Measurements from ENCODE around the gene IFI30. TPM values are rescaled to one million over a fixed set of nuclear protein-coding genes. Genes with fewer than 3 reads are reported as not detected.
"Not testable (repeated sequence)": the region's sequence is repeated elsewhere in the genome, so short reads cannot be mapped to it uniquely, and the experiment has no call there.

The IFI30 gene
- total RNA-seq, 8 experiments from 2014 or later, result 0.09 to 163 (median 3.1) TPM

DNA sequence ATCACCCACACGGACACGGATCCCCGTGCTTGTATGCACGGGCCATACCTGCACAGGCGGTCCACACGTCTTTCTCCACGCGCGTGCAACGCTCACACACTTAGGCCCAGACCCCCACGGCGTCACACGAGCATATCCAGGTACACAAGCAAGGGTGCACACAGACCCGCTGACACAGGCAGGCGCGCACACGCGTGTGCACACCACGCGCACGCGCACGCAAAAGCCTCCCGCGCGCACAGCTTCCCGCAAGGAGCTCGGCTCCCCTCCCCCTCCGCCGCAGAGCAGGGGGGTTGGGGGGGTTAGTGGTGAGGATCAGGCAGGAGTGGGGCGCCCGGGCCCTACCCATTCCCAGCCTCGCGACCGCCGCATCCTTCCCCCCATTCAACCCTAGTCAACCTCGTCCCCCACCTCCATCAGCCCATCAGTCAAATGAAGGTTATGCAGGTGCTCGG is 29.8 kb downstream of the IFI30 start:
- H3K27ac ChIP-seq, result peak overlapping the region; percentile 82 to 87
- WGBS, 10 experiments, result 0% methylated on average over 1 of the region's 38 CpGs; no CpG with 5 or more reads in 7 of the 10 experiments
- in situ Hi-C loops (cut with MboI; ENCODE audit: low pct_unique_long_range_greater_than_20kb in 2 of 9, low sequenced_read_pairs in 9 of 9, unreplicated experiment in 9 of 9), result no loop called here
- ATAC-seq (replicated peaks in 6 of 8), result peak; percentile 0 to 15 (median 2)
- H3K4me1 ChIP-seq (replicated peaks in 1 of 2), result peaks cover 15 to 16% of the 10 kb centered on the region in 2 donors
- H3K4me3 ChIP-seq, result peak overlapping the region; percentile 62 to 84 (median 75)

DNA sequence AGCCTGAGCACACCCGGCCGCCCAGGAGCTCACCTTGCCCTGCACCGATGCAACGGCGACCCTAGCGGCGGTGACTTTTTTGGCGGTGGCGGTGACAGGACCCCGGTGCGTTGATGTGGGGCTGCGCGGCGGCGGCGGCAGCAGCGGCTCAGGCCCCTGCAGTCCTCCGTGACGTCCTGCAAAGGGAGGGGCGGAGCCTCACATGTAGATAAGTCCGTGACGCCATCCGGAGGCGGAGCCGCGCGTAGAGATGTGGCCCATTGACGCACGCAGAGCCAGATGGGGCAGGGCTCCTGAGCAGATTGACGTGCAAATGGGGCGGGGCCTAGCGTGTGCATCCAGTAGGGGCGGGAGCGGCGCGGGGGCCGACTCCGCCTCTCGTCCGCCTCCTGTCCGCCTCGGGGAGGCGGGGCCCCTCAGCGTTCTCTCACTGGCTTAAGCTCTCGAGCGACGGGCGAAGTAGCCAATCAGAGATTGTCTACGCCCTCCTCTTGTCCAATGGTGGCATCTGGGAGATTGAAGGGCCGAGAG is 30.3 kb downstream of the IFI30 start, which contains the start of gene RAB3A:
RAB3A (minus strand) TSS at position 180 of the 531 bp plus-strand sequence. CDS start 1,302 bp downstream, outside the sequence.
- peaks cover 15 to 16% of the 10 kb centered on the region in 2 donors for H3K4me1 ChIP-seq (replicated peaks in 1 of 2)
- ATAC-seq (replicated peaks in 6 of 8), result peak; percentile 75 to 91 (median 88)
- peak within 1 kb of the TSS; percentile 62 to 84 (median 75) for H3K4me3 ChIP-seq
- 0% methylated on average over 2 of the region's 50 CpGs; no CpG with 5 or more reads in 9 of the 10 experiments for WGBS, 10 experiments
- in situ Hi-C loops (cut with MboI; ENCODE audit: low pct_unique_long_range_greater_than_20kb in 2 of 9, low sequenced_read_pairs in 9 of 9, unreplicated experiment in 9 of 9), result no loop called here
- H3K27ac ChIP-seq, result peak within 1 kb of the TSS; percentile 87 to 91

DNA sequence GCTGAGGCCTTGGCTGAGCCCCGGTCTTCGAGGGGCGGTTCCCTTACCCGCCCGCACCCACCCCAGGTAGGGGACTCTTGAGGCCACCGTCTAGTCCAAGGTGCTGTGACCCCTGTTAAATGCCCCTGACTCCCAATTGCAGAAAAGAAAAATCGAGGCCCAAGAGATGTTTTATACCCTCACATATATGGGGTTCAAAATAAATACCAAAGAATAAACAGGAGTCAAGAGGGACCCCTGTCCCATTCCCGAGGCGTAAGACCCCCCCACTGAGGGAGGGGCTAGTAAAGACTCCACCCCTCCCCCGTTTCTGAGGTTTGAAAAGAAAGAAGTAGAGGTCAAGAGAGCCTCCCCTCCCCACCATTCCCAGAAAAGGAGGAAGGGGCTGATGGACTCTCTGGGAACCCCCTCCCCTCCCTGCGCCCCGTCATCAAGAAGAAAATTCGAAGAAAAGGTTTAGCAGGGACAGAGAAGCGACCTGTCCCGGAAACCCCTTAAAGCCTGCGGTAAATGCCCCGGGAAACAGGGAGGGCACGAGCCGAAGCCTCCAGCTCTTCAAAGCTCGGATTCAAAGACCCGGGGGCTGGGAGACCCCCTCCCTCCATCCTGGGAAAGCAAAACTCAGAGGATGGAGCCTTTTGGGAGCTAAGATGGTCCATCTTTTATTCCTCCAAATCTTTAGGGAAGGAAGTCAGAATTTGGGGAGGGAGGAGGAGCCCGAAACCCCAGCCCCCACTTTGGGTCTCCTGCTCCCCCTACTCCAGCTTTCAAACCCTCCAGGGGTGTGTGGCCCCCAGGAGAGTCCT is 31.0 kb downstream of the IFI30 start:
- in situ Hi-C loops (cut with MboI; ENCODE audit: low pct_unique_long_range_greater_than_20kb in 2 of 9, low sequenced_read_pairs in 9 of 9, unreplicated experiment in 9 of 9), result no loop called here
- peak in 7 of 8 experiments; percentile 2 to 26 (median 17) for ATAC-seq (replicated peaks in 6 of 8)
- Histone ChIP-seq H3K4me1 (replicated peaks in 1 of 2) (peaks cover 15 to 16% of the 10 kb centered on the region in 2 donors), H3K4me3 (peak overlapping the region; percentile 32 to 47 (median 42)), H3K27ac (peak overlapping the region; percentile 86 to 91)
- WGBS, 10 experiments, result 0 to 10% (median 0%) methylated on average over 2 to 7 of the region's 22 CpGs; no CpG with 5 or more reads in 3 of the 10 experiments

DNA sequence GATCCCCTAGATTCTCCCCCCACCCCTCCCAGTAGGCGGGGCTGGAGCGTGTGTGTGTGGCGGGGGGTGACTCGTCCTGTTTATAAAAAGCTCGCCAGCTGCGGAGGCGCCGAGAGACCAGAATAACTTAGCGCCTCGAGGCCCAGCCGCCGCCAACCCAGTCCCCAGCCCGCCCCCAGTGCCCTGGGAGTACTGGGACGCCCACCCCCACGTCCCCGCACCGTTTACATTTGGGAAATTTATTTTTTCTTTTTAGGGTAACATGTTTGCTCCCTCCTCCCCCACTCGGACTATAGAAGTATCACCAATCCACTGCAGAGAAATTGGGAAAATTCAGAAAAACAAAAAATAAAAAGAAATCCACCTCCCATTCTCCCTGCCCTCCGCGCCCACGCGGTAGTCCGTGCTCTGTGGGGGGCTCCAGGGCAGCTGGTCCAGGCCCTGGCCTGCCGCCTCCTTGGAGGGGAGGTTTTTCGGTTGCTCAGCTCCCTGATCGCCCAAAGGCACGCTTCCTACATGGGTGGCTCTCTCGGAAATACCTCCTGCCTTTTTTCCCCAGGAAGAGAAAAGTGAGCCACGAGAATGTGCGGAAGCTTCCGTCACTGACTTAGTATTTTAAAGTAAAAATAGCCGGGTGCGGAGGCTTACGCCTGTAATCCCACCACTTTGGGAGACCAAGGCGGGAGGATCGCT is 31.7 kb downstream of the IFI30 start:
- H3K4me1 ChIP-seq (replicated peaks in 1 of 2), result peaks cover 15 to 16% of the 10 kb centered on the region in 2 donors
- H3K27ac ChIP-seq, result peak overlapping the region; percentile 86 to 91
- 20 to 71% (median 49%) methylated on average over 5 to 12 of the region's 36 CpGs; no CpG with 5 or more reads in 3 of the 10 experiments for WGBS, 10 experiments
- in situ Hi-C loops (cut with MboI; ENCODE audit: low pct_unique_long_range_greater_than_20kb in 2 of 9, low sequenced_read_pairs in 9 of 9, unreplicated experiment in 9 of 9), result no loop called here
- H3K4me3 ChIP-seq, result peak overlapping the region; percentile 32 to 47 (median 42)
- ATAC-seq (replicated peaks in 6 of 8), result peak in 6 of 8 experiments; percentile 0 to 11 (median 4)

DNA sequence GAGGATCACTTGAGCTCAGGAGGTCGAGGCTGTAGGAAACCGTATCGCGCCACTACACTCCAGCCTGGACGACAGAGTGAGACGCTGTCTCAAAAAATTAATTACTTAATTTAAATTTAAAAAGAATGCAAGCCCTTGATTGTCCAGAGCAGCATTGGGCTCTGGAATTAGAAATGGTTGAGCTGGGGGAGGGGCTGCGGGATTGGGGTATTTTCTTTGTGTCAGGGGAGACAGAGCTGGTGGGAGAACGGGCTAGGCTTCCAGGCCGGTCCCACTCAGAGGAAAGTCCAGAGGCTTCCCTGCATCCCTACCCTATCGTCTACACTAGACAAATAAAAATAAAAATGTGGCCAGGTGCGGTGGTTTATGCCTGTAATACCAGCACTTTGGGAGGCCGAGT is 32.4 kb downstream of the IFI30 start:
- Histone ChIP-seq H3K4me3 (peak overlapping the region in 3 of 5 donors; percentile 42 to 47 (median 45)), H3K27ac (peak overlapping the region; percentile 86 to 91), H3K4me1 (replicated peaks in 1 of 2) (peaks cover 15 to 16% of the 10 kb centered on the region in 2 donors)
- WGBS, 10 experiments, result 20 to 97% (median 69%) methylated on average over 1 to 9 of the region's 12 CpGs; no CpG with 5 or more reads in 1 of the 10 experiments
- ATAC-seq (replicated peaks in 6 of 8), result no peak
- in situ Hi-C loops (cut with MboI; ENCODE audit: low pct_unique_long_range_greater_than_20kb in 2 of 9, low sequenced_read_pairs in 9 of 9, unreplicated experiment in 9 of 9), result no loop called here

DNA sequence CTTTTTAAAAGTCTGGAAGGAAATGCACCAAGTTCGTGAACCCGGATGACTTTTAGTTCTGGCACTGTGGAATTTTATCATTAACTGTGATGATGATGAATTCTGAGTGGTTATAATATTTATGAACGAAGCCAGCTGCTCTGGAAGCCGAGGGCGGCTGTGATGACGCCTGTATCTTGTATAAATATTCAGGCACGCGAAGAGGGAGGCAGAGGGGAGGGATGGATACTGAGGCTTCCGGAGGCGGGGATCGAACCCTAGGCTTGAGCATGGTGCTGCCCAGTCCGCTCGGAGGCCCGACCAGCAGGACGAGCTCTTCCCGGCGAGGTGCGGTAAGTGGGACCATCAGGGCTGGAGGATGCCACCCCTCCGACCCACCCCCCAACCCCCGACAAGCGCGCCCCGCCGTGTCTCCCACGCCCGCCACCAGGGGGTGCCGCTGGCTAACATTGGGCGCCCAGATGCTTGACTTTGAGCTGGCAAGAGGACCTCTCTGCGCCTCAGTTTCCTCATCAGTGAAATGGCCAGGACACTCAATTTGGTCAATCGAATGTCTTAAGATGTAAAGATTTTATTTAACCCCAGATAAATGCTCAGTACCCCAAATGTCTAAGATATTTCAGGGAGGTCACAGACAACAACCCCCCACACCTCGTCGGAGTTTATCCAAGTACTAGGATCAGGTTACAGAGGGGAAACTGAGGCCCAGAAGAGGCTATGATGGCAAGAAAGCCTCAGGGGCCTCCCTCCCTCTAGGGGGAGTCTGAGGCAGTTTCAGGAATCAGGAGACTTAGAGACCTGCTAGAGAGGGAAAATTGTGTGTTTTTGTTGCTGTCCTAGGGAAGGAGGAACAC is 34.7 kb downstream of the IFI30 start:
- peaks cover 11 to 12% of the 10 kb centered on the region in 2 donors for H3K4me1 ChIP-seq (replicated peaks in 1 of 2)
- H3K4me3 ChIP-seq, result no peak overlapping the region
- H3K27ac ChIP-seq, result no peak overlapping the region
- WGBS, 10 experiments, result 0 to 91% (median 64%) methylated on average over 2 to 21 of the region's 32 CpGs; no CpG with 5 or more reads in 1 of the 10 experiments
- in situ Hi-C loops (cut with MboI; ENCODE audit: low pct_unique_long_range_greater_than_20kb in 2 of 9, low sequenced_read_pairs in 9 of 9, unreplicated experiment in 9 of 9), result no loop called here
- ATAC-seq (replicated peaks in 6 of 8), result peak in 3 of 8 experiments; percentile 6 to 18 (median 13)

DNA sequence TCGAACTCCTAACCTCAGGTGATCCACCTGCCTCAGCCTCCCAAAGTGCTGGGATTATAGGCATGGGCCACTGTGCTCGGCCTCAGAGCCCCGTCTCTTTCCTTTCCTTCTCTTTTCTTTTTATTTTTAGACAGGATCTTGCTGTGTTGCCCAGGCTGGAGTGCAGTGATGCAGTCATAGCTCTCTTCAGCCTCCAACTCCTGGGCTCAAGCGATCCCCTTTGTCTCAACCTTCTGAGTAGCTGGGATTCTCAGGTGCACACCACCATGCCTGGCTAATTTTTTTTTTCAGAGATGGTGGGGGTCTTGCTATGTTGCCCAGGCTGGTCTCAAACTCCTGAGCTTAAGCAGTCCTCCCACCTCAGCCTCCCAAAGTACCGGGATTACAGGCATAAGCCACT is 36.3 kb downstream of the IFI30 start:
- in situ Hi-C loops (cut with MboI; ENCODE audit: low pct_unique_long_range_greater_than_20kb in 2 of 9, low sequenced_read_pairs in 9 of 9, unreplicated experiment in 9 of 9); H3K4me3 ChIP-seq: not testable (repeated sequence)

DNA sequence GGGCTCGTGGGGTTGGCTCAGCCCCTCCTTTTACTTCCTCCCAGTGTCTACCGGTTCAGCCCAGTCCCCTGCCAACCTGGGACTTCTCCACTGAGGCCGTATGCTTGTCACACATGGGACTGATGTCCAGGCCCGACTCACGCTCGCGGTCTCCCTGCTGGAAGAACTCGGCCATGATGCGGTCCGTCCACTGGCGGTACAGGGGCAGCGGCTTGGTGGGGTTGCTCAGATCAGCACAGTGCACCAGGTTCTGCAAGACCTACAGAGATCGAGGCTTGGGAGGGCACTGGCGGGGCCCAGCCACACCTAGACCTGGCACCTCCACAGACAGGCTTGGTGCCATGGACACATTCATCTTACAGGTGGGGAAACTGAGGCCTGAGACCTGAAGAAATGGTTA is 38.1 kb downstream of the IFI30 start:
- H3K27ac ChIP-seq, result no peak overlapping the region
- no peak overlapping the region for H3K4me3 ChIP-seq
- in situ Hi-C loops (cut with MboI; ENCODE audit: low pct_unique_long_range_greater_than_20kb in 2 of 9, low sequenced_read_pairs in 9 of 9, unreplicated experiment in 9 of 9), result no loop called here
- no peaks in the 10 kb centered on the region for H3K4me1 ChIP-seq (replicated peaks in 1 of 2)
- ATAC-seq (replicated peaks in 6 of 8), result no peak
- WGBS, 10 experiments, result 32 to 100% (median 80%) methylated on average over 1 to 4 of the region's 14 CpGs; no CpG with 5 or more reads in 6 of the 10 experiments

More for the DNA sequence above, 36.3 kb downstream of the IFI30 start:
- WGBS, 10 experiments, result 51 to 100% (median 85%) methylated on average over 2 to 4 of the region's 5 CpGs; no CpG with 5 or more reads in 5 of the 10 experiments
- not testable (repeated sequence) for H3K27ac ChIP-seq; ATAC-seq (replicated peaks in 6 of 8)
- H3K4me1 ChIP-seq (replicated peaks in 1 of 2), result peaks cover 11 to 12% of the 10 kb centered on the region in 2 donors

DNA sequence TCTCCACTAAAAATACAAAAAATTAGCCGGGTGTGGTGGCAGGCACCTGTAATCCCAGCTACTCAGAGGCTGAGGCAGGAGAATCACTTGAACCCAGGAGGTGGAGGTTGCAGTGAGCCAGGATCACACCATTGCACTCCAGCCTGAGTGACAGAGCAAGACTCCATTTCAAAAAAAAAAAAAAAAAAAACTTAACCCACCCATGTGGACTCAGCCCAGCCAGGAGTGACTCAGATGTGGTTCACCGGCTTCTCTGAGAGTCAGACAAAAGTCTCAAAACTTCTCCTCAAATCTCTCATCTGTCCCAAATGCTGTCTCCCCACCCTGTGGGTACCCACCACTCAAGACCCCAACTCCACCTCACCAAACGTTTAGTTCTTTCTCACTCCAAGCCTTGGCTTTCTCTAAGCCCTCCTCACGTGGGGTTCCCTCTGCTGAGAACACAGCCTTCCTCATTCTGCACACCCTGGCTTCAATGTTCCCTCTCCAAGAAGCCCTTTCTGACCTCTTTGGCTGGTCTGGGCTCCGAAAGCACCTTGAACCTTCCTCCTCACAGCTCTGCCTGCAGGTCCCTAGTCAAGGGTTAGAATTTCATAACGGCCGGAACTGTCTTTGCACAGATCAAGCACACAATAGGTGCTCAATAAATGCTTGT is 41.3 kb downstream of the IFI30 start:
- Histone ChIP-seq H3K4me1 (replicated peaks in 1 of 2) (no peaks in the 10 kb centered on the region), H3K4me3 (no peak overlapping the region), H3K27ac (no peak overlapping the region)
- in situ Hi-C loops (cut with MboI; ENCODE audit: low pct_unique_long_range_greater_than_20kb in 2 of 9, low sequenced_read_pairs in 9 of 9, unreplicated experiment in 9 of 9), result no loop called here
- 0 to 86% (median 47%) methylated on average over 1 to 6 of the region's 7 CpGs; no CpG with 5 or more reads in 4 of the 10 experiments for WGBS, 10 experiments
- peak in 3 of 8 experiments; percentile 25 to 93 (median 89) for ATAC-seq (replicated peaks in 6 of 8)

DNA sequence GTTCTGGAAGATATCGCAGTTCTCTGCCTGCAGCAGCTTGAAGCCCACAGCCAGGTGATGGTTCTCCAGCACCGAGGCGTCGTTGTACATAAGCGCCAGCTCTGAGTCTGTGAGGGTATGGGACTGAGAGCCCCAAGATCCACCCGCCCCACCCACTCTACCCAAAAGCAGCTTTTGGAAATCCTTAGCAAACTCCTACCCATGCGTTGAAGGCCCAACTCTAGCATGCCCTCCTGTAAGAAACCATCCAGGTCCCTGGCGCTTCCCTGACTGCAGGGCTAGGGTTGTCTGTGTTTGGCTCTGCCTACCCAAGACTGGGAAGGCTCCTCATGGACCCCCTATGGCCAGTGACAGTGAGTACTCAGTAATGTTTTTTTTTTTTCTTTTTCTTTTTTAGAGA is 43.2 kb downstream of the IFI30 start:
- whole genome bisulfite sequencing, 10 experiments, result 50 to 100% (median 83%) methylated on average over 1 to 3 of the region's 8 CpGs; no CpG with 5 or more reads in 5 of the 10 experiments
- no peaks in the 10 kb centered on the region for H3K4me1 ChIP-seq (replicated peaks in 1 of 2)
- in situ Hi-C loops (cut with MboI; ENCODE audit: low pct_unique_long_range_greater_than_20kb in 2 of 9, low sequenced_read_pairs in 9 of 9, unreplicated experiment in 9 of 9), result no loop called here
- H3K4me3 ChIP-seq, result no peak overlapping the region
- no peak for ATAC-seq (replicated peaks in 6 of 8)
- H3K27ac ChIP-seq, result no peak overlapping the region

DNA sequence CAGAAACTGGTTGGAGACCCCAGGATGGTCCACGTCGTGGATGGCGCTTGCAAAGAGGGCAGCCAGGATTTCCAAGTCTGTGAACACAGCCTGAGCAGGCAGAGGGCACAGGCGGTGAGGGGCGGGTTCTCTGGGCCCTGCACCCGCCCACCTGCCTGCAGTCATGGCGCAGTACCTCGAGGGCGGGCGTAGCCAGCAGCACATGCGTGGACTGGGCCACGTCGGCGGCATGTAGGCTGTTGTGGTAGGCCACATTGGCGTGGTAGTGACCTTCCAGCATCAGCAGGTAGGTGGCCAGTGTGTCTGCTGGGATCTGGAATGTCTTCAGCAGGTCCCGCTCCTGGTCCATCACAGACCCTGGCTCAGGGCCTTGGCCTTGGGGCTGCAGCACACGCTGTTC is 44.5 kb downstream of the IFI30 start:
- WGBS, 10 experiments, result 47 to 88% (median 69%) methylated on average over 1 to 7 of the region's 17 CpGs; no CpG with 5 or more reads in 3 of the 10 experiments
- Histone ChIP-seq H3K4me1 (replicated peaks in 1 of 2) (no peaks in the 10 kb centered on the region), H3K27ac (no peak overlapping the region), H3K4me3 (no peak overlapping the region)
- in situ Hi-C loops (cut with MboI; ENCODE audit: low pct_unique_long_range_greater_than_20kb in 2 of 9, low sequenced_read_pairs in 9 of 9, unreplicated experiment in 9 of 9), result no loop called here
- peak in 2 of 8 experiments; percentile 12 to 21 for ATAC-seq (replicated peaks in 6 of 8)

Measured in motor neuron (in vitro differentiated cells).